Calu3 (cell line): ENCODE data around the gene FARS2. TPM values are rescaled to one million over a fixed set of nuclear protein-coding genes. Genes with fewer than 3 reads are reported as not detected.

Source experiments
- BruUV-seq: library from RNA; stranded (reverse); fragments of 400-500 nt; replicated peaks from 2 replicates; lab custom pipeline; 2021; lab: Mats Ljungman, UMichigan
- CTCF ChIA-PET: fragments of 300-600 bp; sonication (Branson Sonifier 250); formaldehyde crosslinking; loops from one replicate; lab custom pipeline; 2022; ENCODE audit warnings: antibody characterized with exemption; lab: Charles Lee
- DNase-seq: peaks from one replicate; pipeline ENCODE4 v3.0.0; 2022
- H3K27ac Mint-ChIP-seq: one replicate; pipeline ENCODE4 v1.8.0; 2022; ENCODE audit warnings: mixed read lengths; ENCODE audit not compliant: unreplicated experiment
- H3K27me3 Mint-ChIP-seq: one replicate; pipeline ENCODE4 v1.8.0; 2022; ENCODE audit warnings: mixed read lengths; ENCODE audit not compliant: unreplicated experiment
- H3K36me3 Mint-ChIP-seq: one replicate; pipeline ENCODE4 v1.8.0; 2022; ENCODE audit warnings: mild to moderate bottlenecking, moderate library complexity, mixed read lengths; ENCODE audit not compliant: insufficient read depth, unreplicated experiment
- H3K4me1 Mint-ChIP-seq: one replicate; pipeline ENCODE4 v1.8.0; 2022; ENCODE audit warnings: mild to moderate bottlenecking, low read depth, mixed read lengths; ENCODE audit not compliant: unreplicated experiment
- H3K4me3 Mint-ChIP-seq: one replicate; pipeline ENCODE4 v1.8.0; 2022; ENCODE audit warnings: mild to moderate bottlenecking, low read depth, moderate library complexity, mixed read lengths; ENCODE audit not compliant: unreplicated experiment
- H3K9me3 Mint-ChIP-seq: one replicate; pipeline ENCODE4 v1.8.0; 2022; ENCODE audit warnings: low read depth, mixed read lengths; ENCODE audit not compliant: unreplicated experiment
- CTCF ChIP-seq: fragments of 200-600 bp; IDR thresholded peaks from one replicate; pipeline ENCODE4 v1.8.0; 2022; ENCODE audit warnings: antibody characterized with exemption; ENCODE audit not compliant: unreplicated experiment
- intact Hi-C: fragments of 100-400 bp; cut with micrococcal nuclease; formaldehyde crosslinking; loops from one replicate; pipeline ENCODE4 v1.10.0; 2022; ENCODE audit not compliant: unreplicated experiment
- total RNA-seq: library from RNA; stranded (reverse); gene quantifications from 2 replicates; pipeline ENCODE4 v1.2.3, GENCODE V29; 2022

Gene FARS2
- total RNA-seq, 1 experiment from 2014 or later, result 13.4 TPM

- BruUV-seq, result no TSS peak
- H3K4me3 Mint-ChIP-seq, result no peak overlapping the region
- H3K36me3 Mint-ChIP-seq, result no peaks in the 10 kb centered on the region
- H3K27me3 Mint-ChIP-seq, result no peaks in the 10 kb centered on the region
- no peaks in the 10 kb centered on the region for H3K9me3 Mint-ChIP-seq
- no peak for TF ChIP-seq CTCF
- CTCF ChIA-PET, result no interaction called here
- H3K27ac Mint-ChIP-seq, result no peak overlapping the region
- DNase-seq, result no peak
- no peaks in the 10 kb centered on the region for H3K4me1 Mint-ChIP-seq
- intact Hi-C loops, result no loop called here
Measured at GRCh38 chr6:5338177-5338960, 77.1 kb downstream of the FARS2 start.

GRCh38 chr6:5339786-5340185 lies 78.5 kb downstream of the FARS2 start:
- no TSS peak for BruUV-seq
- H3K4me3 Mint-ChIP-seq, result no peak overlapping the region
- H3K36me3 Mint-ChIP-seq, result no peaks in the 10 kb centered on the region
- CTCF ChIA-PET, result interaction anchor here (0.6 kb wide), 1 partner anchor 1347 kb away, joined by 4 read pairs; no protein-coding TSS in a partner anchor
- intact Hi-C loops, result no loop called here
- no peaks in the 10 kb centered on the region for H3K4me1 Mint-ChIP-seq
- no peak overlapping the region for H3K27ac Mint-ChIP-seq
- H3K9me3 Mint-ChIP-seq, result no peaks in the 10 kb centered on the region
- no peaks in the 10 kb centered on the region for H3K27me3 Mint-ChIP-seq
- no peak for TF ChIP-seq CTCF
- DNase-seq, result no peak

GRCh38 chr6:5341845-5342244 lies 80.5 kb downstream of the FARS2 start:
- TF ChIP-seq CTCF, result no peak
- Mint-ChIP-seq H3K4me1 (no peaks in the 10 kb centered on the region), H3K9me3 (no peaks in the 10 kb centered on the region), H3K27ac (no peak overlapping the region), H3K4me3 (no peak overlapping the region), H3K36me3 (no peaks in the 10 kb centered on the region), H3K27me3 (no peaks in the 10 kb centered on the region)
- no TSS peak for BruUV-seq
- CTCF ChIA-PET, result no interaction called here
- DNase-seq, result no peak
- intact Hi-C loops, result no loop called here

GRCh38 chr6:5343998-5344397 lies 82.7 kb downstream of the FARS2 start:
- CTCF ChIA-PET, result no interaction called here
- Mint-ChIP-seq H3K4me1 (no peaks in the 10 kb centered on the region), H3K36me3 (no peaks in the 10 kb centered on the region), H3K27me3 (no peaks in the 10 kb centered on the region), H3K27ac (no peak overlapping the region), H3K9me3 (no peaks in the 10 kb centered on the region), H3K4me3 (no peak overlapping the region)
- no peak for DNase-seq
- BruUV-seq, result no TSS peak
- TF ChIP-seq CTCF, result no peak
- intact Hi-C loops, result no loop called here
